ENCODE measurements around the gene COG1.

COG1 gene

DNA sequence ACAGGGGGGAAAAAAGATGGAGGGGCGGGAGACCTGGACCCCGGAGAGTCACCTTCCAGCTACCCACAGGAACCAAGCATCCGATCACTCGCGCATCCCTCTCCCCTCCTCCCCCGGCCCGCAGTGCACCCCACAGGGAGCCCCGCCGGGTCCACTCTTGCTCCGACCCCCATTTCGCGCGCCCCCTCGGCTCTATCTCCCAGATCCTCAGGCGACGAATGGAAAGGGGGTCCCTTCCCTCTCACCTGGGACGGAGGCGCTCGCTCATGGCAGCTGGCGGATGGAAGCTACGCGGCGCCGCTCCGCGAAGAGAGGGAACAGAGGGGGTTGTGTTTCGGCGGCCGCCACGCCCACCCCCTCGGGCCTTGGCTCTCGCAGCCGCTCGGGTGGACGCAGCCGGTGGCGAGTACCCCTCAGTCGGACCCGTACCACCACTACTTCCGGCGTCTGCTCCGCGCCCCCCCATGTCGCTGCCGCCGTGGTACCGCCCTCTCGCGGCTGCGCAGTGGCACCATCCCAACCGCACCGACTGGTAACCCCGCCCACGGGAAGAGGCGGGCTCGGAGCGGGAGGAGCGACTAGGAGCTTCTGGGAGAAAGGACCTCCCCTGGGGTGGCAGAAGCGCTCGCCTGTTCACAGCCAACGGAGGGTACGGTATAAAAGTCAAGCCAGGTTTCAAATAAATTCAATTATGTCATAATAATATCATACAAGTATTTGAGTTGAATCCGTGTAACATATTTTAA is 39.2 kb downstream of the COG1 start:
- DNase-seq: peak; percentile 81

DNA sequence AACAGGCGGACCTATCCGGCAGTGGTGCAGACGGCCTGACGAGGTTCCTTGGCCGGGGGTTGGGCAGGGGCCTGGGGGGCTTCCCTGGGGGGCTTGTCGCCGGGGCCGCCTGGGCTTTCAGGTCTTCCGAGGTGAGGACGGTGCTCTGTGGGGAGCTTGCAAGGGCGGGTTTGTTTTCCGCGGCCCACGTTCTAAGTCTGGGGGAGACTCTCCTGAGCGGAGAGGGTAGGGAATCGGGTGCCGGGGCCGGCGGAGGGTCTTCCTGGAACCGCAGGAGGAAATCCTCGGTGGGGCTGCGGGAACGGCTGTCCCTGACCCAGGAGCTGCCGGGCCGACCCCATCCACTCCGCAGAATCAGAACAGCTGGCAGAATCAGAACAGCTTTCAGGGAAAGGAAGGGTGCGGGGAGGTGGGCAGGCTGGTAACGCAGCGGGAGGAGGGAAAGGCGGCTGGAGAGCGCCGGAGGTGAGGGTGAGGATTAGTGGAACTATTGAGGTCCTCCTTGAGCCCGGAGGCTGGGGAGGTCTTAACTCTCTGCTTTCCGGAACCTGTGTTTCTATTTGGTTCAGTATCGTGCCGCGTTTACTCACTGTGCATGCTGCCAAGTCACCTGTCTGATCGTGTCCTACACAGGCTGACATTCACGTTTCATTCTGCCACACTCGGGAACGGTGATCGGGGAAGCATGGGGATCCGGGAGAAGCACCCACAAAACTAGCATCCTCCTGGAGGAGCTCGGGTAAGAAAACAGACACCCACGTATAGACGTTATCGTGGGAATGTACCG is 39.9 kb downstream of the COG1 start:
- DNase-seq: peak; percentile 38

- DNase-seq: no peak
Measured at GRCh38 chr17:73234736-73235135, 41.9 kb downstream of the COG1 start.

- DNase-seq: no peak
Measured at GRCh38 chr17:73237714-73238113, 44.9 kb downstream of the COG1 start.

- no peak for DNase-seq
Measured at GRCh38 chr17:73240561-73240960, 47.7 kb downstream of the COG1 start.

DNA sequence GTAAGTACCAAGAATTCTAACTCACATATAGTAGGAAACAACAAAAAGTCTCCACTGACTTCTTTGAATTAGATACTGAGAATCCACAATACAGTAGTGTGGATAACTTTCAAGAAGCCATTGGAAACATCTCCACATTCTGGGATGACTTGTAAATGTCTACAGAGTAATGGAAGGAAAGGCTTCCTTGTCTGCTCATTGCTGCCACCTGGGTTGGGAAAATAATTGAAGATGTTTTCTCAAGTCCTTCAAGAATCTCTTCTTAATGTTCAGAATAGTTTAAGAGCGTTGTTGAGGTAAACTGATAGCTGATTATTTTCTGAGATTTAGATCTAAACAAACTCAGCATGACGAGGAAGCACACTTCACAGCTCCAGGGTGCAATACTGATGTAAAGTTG is 54.9 kb downstream of the COG1 start:
- no peak for DNase-seq

DNA sequence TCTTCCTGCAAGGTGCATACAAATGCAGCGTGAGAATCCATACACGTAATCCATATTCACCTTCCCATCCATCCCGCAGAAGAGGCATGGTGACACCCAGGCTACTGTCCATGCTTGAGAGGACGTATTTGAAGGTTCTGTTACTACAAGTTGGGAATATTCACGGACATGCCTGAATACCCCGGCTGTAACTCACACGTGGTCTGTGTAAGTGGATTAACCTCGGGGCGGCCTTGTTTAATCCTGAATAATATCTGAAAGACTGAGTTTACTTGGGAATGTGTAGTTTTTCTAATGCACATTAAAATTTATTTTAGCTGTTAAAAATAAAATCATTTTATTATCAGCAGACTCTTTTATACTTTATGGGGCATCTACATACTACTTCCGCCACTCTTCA is 55.7 kb downstream of the COG1 start:
- DNase-seq: no peak

GRCh38 chr17:73249700-73250099 is 56.8 kb downstream of the COG1 start:
- no peak for DNase-seq

DNA sequence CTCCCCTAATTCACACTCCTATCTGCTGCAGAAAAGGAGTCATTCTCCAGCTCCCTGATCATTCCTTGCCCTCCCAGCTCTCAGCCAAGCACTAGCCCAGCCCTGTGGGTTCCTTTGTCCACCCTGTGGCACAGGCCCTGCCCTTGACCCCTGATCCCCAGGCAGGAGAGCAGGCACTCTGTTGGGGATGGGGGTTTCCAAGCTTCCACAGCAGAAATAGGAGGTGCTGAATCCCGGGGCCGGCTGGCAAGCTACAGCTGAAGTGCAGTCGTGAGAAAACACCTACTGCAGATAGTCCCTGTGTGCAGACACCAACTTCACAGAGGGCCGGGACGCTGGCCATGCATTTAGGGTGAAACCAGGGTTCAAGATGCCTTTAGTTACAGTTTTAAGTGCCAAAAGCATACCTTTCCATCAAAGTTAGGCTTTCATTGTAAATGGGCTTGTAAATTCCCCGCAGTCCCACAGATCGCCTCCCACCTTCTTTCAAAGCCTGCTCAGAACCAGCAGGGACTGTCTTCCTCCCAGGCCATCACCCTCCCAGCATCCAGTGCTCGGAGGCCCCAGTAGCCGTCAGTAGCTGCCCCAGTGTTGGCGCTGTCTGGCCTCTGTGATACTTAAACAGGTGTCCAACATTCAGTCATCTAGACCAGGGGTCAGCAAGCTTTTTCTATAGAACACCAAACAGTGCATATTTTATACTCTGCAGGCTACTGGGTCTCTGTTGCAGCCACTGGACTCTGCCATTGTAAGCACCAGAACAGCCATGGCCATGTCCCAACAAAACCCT is 58.2 kb downstream of the COG1 start:
- DNase-seq: no peak

DNA sequence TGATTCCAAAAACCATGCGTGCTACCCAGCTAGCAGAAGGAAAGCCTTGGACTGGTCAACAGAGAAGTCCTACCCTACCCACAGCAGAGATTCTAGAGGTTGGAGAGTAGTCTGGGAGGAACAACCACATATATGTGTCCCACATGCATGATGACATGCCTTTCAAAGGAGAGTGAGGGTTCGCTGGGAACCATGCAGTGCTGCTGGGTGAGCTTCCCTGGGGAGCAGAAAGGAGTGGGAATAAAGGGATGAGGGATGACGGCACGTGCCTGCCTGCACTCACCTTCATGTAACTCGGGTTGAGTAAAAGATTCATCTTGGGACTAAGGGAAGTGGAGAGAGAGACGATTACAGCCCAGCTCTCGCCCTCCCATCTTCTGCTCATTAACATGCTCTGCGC is 59.0 kb downstream of the COG1 start:
- no peak for DNase-seq

GRCh38 chr17:73255671-73256181 is 62.9 kb downstream of the COG1 start:
- DNase-seq: peak; percentile 35

DNA sequence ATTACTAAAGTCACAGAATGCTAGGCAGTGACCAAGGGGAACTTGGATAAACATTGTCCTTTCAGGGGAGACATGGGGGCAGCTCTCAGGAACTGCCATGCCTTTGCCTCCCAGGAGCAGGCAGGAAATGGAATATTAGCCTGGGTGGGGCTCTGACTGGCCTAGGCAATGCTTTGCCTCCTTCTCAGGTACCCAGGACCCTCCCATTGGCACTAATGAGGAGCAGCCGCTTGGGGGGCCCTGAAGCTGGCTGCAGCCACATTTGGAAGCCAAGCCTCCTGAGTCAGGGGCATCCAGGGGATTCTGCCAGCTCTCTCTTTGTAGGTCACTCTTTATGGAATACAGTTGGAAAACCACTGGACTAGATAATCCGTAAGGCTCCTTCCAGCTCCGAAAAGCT is 63.4 kb downstream of the COG1 start:
- no peak for DNase-seq

DNA sequence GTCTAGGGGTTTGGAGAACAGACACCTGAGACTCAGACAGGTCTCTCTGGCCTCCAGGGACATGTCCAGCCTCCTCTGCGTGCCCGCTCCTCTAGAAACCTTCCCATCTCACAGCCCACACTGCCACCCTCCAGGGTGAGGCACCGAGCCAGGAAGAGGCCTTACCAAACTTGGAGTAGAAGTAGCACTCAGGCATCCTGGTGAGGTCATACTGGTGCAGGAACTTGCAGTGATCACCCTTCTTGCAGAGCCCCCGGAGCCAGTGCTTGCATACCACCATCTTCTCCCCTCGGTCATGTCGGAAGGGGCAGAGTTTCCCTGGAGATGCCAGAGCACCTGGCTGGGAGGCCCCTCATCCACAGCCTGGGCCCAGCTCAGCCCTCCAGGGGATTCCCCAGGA is 64.7 kb downstream of the COG1 start:
- DNase-seq: no peak
